A673 (cell line): ENCODE data around the gene NF1.

Experiments used
- CTCF ChIP-seq: fragments of 300-800, 200-600 bp; sonication (generic); conservative IDR thresholded peaks from 2 replicates; pipeline ENCODE4 v1.5.1; 2017; ENCODE audit warnings: low read depth, mild to moderate bottlenecking, antibody characterized with exemption, low read length, moderate library complexity, mixed read lengths
- EZH2 ChIP-seq: fragments of 200-600 bp; sonication (generic); IDR thresholded peaks from 2 replicates; pipeline ENCODE4 v1.6.1; 2017; ENCODE audit warnings: borderline replicate concordance, low read depth, mild to moderate bottlenecking, mixed read lengths, antibody characterized with exemption, low read length; ENCODE audit not compliant: poor library complexity, severe bottlenecking

GRCh38 chr17:31067691-31068184 lies 27.0 kb upstream of the NF1 start:
- TF ChIP-seq CTCF (no peak), EZH2 (no peak)
